ENCODE results near the gene KNDC1.
A peak's percentile ranks its signal among the peaks of the same experiment; 100 is the strongest.
"Not testable (repeated sequence)": the region's sequence is repeated elsewhere in the genome, so short reads cannot be mapped to it uniquely, and the experiment has no call there.

The KNDC1 gene

GRCh38 chr10:133159950-133160825, at the start of gene KNDC1:
KNDC1 (plus strand) TSS chr10:133160219; CDS start chr10:133160468, 249 bp downstream.
- in situ Hi-C loops (cut with HindIII; ENCODE audit: low pct_unique_long_range_greater_than_20kb, low sequenced_read_pairs) = no loop called here
- DNase-seq (ENCODE audit: low read depth in 1 of 2, low spot score in 1 of 2) = peak; percentile 59 to 79
- no peak for TF ChIP-seq JUND (IDR thresholded peaks at IDR 0.05; ENCODE audit: low read depth)

GRCh38 chr10:133110609-133111275, 49.3 kb upstream of the KNDC1 start:
- no peak for DNase-seq (ENCODE audit: low read depth in 1 of 2, low spot score in 1 of 2)
- in situ Hi-C loops (cut with HindIII; ENCODE audit: low pct_unique_long_range_greater_than_20kb, low sequenced_read_pairs) = no loop called here
- no peak for TF ChIP-seq JUND (IDR thresholded peaks at IDR 0.05; ENCODE audit: low read depth)

- DNase-seq (ENCODE audit: low read depth in 1 of 2, low spot score in 1 of 2); in situ Hi-C loops (cut with HindIII; ENCODE audit: low pct_unique_long_range_greater_than_20kb, low sequenced_read_pairs): not testable (repeated sequence)
Observed at GRCh38 chr10:133111640-133112039, 48.4 kb upstream of the KNDC1 start.

- DNase-seq (ENCODE audit: low read depth in 1 of 2, low spot score in 1 of 2) = no peak
- no peak for TF ChIP-seq JUND (IDR thresholded peaks at IDR 0.05; ENCODE audit: low read depth)
- in situ Hi-C loops (cut with HindIII; ENCODE audit: low pct_unique_long_range_greater_than_20kb, low sequenced_read_pairs) = no loop called here
Observed at GRCh38 chr10:133113146-133113830, 46.7 kb upstream of the KNDC1 start.

GRCh38 chr10:133113847-133114246, 46.2 kb upstream of the KNDC1 start:
- in situ Hi-C loops (cut with HindIII; ENCODE audit: low pct_unique_long_range_greater_than_20kb, low sequenced_read_pairs) = no loop called here
- TF ChIP-seq JUND (IDR thresholded peaks at IDR 0.05; ENCODE audit: low read depth) = no peak
- no peak for DNase-seq (ENCODE audit: low read depth in 1 of 2, low spot score in 1 of 2)

GRCh38 chr10:133114251-133114650, 45.8 kb upstream of the KNDC1 start:
- in situ Hi-C loops (cut with HindIII; ENCODE audit: low pct_unique_long_range_greater_than_20kb, low sequenced_read_pairs) = no loop called here
- no peak for TF ChIP-seq JUND (IDR thresholded peaks at IDR 0.05; ENCODE audit: low read depth)
- DNase-seq (ENCODE audit: low read depth in 1 of 2, low spot score in 1 of 2) = no peak

GRCh38 chr10:133114726-133115452, 45.1 kb upstream of the KNDC1 start:
- DNase-seq (ENCODE audit: low read depth in 1 of 2, low spot score in 1 of 2) = no peak
- in situ Hi-C loops (cut with HindIII; ENCODE audit: low pct_unique_long_range_greater_than_20kb, low sequenced_read_pairs) = no loop called here
- no peak for TF ChIP-seq JUND (IDR thresholded peaks at IDR 0.05; ENCODE audit: low read depth)

- no peak for DNase-seq (ENCODE audit: low read depth in 1 of 2, low spot score in 1 of 2)
- no peak for TF ChIP-seq JUND (IDR thresholded peaks at IDR 0.05; ENCODE audit: low read depth)
- in situ Hi-C loops (cut with HindIII; ENCODE audit: low pct_unique_long_range_greater_than_20kb, low sequenced_read_pairs) = no loop called here
Observed at GRCh38 chr10:133115453-133115842, 44.6 kb upstream of the KNDC1 start.

- no peak for TF ChIP-seq JUND (IDR thresholded peaks at IDR 0.05; ENCODE audit: low read depth)
- in situ Hi-C loops (cut with HindIII; ENCODE audit: low pct_unique_long_range_greater_than_20kb, low sequenced_read_pairs) = no loop called here
Observed at GRCh38 chr10:133115976-133116375, 44.0 kb upstream of the KNDC1 start.

GRCh38 chr10:133116455-133116854, 43.6 kb upstream of the KNDC1 start:
- TF ChIP-seq JUND (IDR thresholded peaks at IDR 0.05; ENCODE audit: low read depth) = no peak
- no peak for DNase-seq (ENCODE audit: low read depth in 1 of 2, low spot score in 1 of 2)
- in situ Hi-C loops (cut with HindIII; ENCODE audit: low pct_unique_long_range_greater_than_20kb, low sequenced_read_pairs) = no loop called here

More at GRCh38 chr10:133115976-133116375, 44.0 kb upstream of the KNDC1 start:
- DNase-seq (ENCODE audit: low read depth in 1 of 2, low spot score in 1 of 2) = no peak

GRCh38 chr10:133117036-133117687, 42.9 kb upstream of the KNDC1 start:
- no peak for DNase-seq (ENCODE audit: low read depth in 1 of 2, low spot score in 1 of 2)

GRCh38 chr10:133117688-133118071, 42.3 kb upstream of the KNDC1 start:
- in situ Hi-C loops (cut with HindIII; ENCODE audit: low pct_unique_long_range_greater_than_20kb, low sequenced_read_pairs) = no loop called here
- DNase-seq (ENCODE audit: low read depth in 1 of 2, low spot score in 1 of 2) = no peak
- no peak for TF ChIP-seq JUND (IDR thresholded peaks at IDR 0.05; ENCODE audit: low read depth)

More at GRCh38 chr10:133117036-133117687, 42.9 kb upstream of the KNDC1 start:
- TF ChIP-seq JUND (IDR thresholded peaks at IDR 0.05; ENCODE audit: low read depth) = no peak
- in situ Hi-C loops (cut with HindIII; ENCODE audit: low pct_unique_long_range_greater_than_20kb, low sequenced_read_pairs) = no loop called here
